GM23338 (cell line): ENCODE measurements around the gene CGB1. TPM values are rescaled to one million over a fixed set of nuclear protein-coding genes. Genes with fewer than 3 reads are reported as not detected.
A peak's percentile ranks its signal among the peaks of the same experiment; 100 is the strongest.

ENCODE experiments used
- ATAC-seq: fragments of 200-7000 bp; cut with Tn5 transposase; 3 replicates; pipeline ENCODE4 v1.9.1; 2020
- DNase-seq: peaks from one replicate; pipeline ENCODE4 v3.0.0-alpha.2; 2015; ENCODE audit warnings: low spot score
- H2AFZ ChIP-seq: fragments of 200-600 bp; sonication (generic); 2 replicates; pipeline ENCODE4 v1.8.0; 2016; ENCODE audit warnings: antibody characterized with exemption, mild to moderate bottlenecking, moderate library complexity
- H3F3A ChIP-seq: fragments of 200-600 bp; sonication (generic); replicated peaks from 2 replicates; pipeline ENCODE4 v1.8.0; 2017; ENCODE audit warnings: antibody characterized with exemption, mixed run types, low read depth
- H3K27ac ChIP-seq: fragments of 200-600 bp; sonication (generic); 2 replicates; pipeline ENCODE4 v1.6.1; 2016; ENCODE audit warnings: low read depth
- H3K27me3 ChIP-seq: fragments of 200-600 bp; sonication (generic); 2 replicates; pipeline ENCODE4 v1.8.0; 2016; ENCODE audit warnings: mild to moderate bottlenecking, mixed run types, moderate library complexity; ENCODE audit not compliant: insufficient read depth
- H3K36me3 ChIP-seq: fragments of 200-600 bp; sonication (generic); 2 replicates; pipeline ENCODE4 v1.8.0; 2016; ENCODE audit warnings: mild to moderate bottlenecking; ENCODE audit not compliant: insufficient read depth
- H3K4me1 ChIP-seq: fragments of 200-600 bp; sonication (generic); 2 replicates; pipeline ENCODE4 v1.8.0; 2016; ENCODE audit warnings: mild to moderate bottlenecking, moderate library complexity; ENCODE audit not compliant: insufficient read depth
- H3K4me2 ChIP-seq: fragments of 200-600 bp; sonication (generic); 2 replicates; pipeline ENCODE4 v1.7.1; 2017; ENCODE audit warnings: mixed run types
- H3K4me3 ChIP-seq: fragments of 200-600 bp; sonication (generic); 2 replicates; pipeline ENCODE4 v1.6.1; 2016; ENCODE audit warnings: mixed run types
- H3K79me2 ChIP-seq: fragments of 200-600 bp; sonication (generic); replicated peaks from 2 replicates; pipeline ENCODE4 v1.8.0; 2017; ENCODE audit warnings: mild to moderate bottlenecking; ENCODE audit not compliant: insufficient read depth
- H3K9me2 ChIP-seq: fragments of 200-600 bp; sonication (generic); 2 replicates; pipeline ENCODE4 v1.8.0; 2017; ENCODE audit not compliant: insufficient read depth
- H4K20me1 ChIP-seq: fragments of 200-600 bp; sonication (generic); replicated peaks from 2 replicates; pipeline ENCODE4 v1.8.0; 2017; ENCODE audit warnings: mild to moderate bottlenecking; ENCODE audit not compliant: insufficient read depth
- H3K27ac Mint-ChIP-seq: 2 replicates; pipeline ENCODE4 v1.8.0; 2020; ENCODE audit warnings: inconsistent platforms, mild to moderate bottlenecking, moderate library complexity, mixed read lengths
- H3K27me3 Mint-ChIP-seq: 3 replicates; pipeline ENCODE4 v1.8.0; 2022; ENCODE audit warnings: low read depth, mild to moderate bottlenecking, moderate library complexity, mixed read lengths, inconsistent platforms; ENCODE audit not compliant: insufficient read depth, poor library complexity
- H3K36me3 Mint-ChIP-seq: 3 replicates; pipeline ENCODE4 v1.8.0; 2021; ENCODE audit warnings: low read depth, mild to moderate bottlenecking, inconsistent platforms, moderate library complexity, mixed read lengths
- H3K4me1 Mint-ChIP-seq: 3 replicates; pipeline ENCODE4 v1.8.0; 2020; ENCODE audit warnings: mild to moderate bottlenecking, inconsistent platforms, mixed read lengths
- H3K4me3 Mint-ChIP-seq: 3 replicates; pipeline ENCODE4 v1.8.0; 2021; ENCODE audit warnings: moderate library complexity, mild to moderate bottlenecking, inconsistent platforms, mixed read lengths
- H3K9me3 Mint-ChIP-seq: 3 replicates; pipeline ENCODE4 v1.8.0; 2020; ENCODE audit warnings: moderate library complexity, mild to moderate bottlenecking, inconsistent platforms, mixed read lengths
- CREB1 ChIP-seq: fragments of 250-450 bp; sonication (Bioruptor Pico); IDR thresholded peaks from 2 replicates; pipeline ENCODE4 v1.5.0; 2020; ENCODE audit warnings: low read depth, mild to moderate bottlenecking, moderate library complexity
- CTCF ChIP-seq, 2 experiments: fragments of 200-600 bp in 1 of 2; sonication (generic) in 1 of 2; conservative IDR thresholded peaks; 2 replicates each; pipeline versions ENCODE4 v1.5.1 to v1.6.1; 2016 to 2017; ENCODE audit warnings: antibody characterized with exemption in 2 of 2, low read depth in 2 of 2, mild to moderate bottlenecking in 2 of 2, moderate library complexity in 1 of 2
- ETS1 ChIP-seq: IDR thresholded peaks from 2 replicates; pipeline ENCODE4 v1.6.1; 2016; ENCODE audit warnings: antibody characterized with exemption
- EZH2 ChIP-seq: fragments of 200-600 bp; sonication (generic); IDR thresholded peaks from one replicate; pipeline ENCODE4 v1.8.0; 2017; ENCODE audit warnings: antibody characterized with exemption, mild to moderate bottlenecking, low read depth; ENCODE audit not compliant: unreplicated experiment
- EZH2phosphoT487 ChIP-seq: fragments of 200-600 bp; sonication (generic); IDR thresholded peaks from one replicate; pipeline ENCODE4 v1.8.1; 2018; ENCODE audit warnings: antibody characterized with exemption; ENCODE audit not compliant: unreplicated experiment
- JUNB ChIP-seq: IDR thresholded peaks from one replicate; pipeline ENCODE4 v1.6.1; 2016; ENCODE audit warnings: antibody characterized with exemption; ENCODE audit not compliant: unreplicated experiment
- NANOG ChIP-seq: IDR thresholded peaks from 2 replicates; pipeline ENCODE4 v1.6.1; 2016; ENCODE audit warnings: antibody characterized with exemption, borderline replicate concordance
- POLR2AphosphoS5 ChIP-seq: IDR thresholded peaks from 2 replicates; pipeline ENCODE4 v1.6.1; 2016; ENCODE audit warnings: antibody characterized with exemption, low read depth
- STAT1 ChIP-seq: IDR thresholded peaks from one replicate; pipeline ENCODE4 v1.6.1; 2016; ENCODE audit warnings: antibody characterized with exemption; ENCODE audit not compliant: unreplicated experiment
- ZNF114 ChIP-seq: fragments of 250-450 bp; sonication (Bioruptor Pico); IDR thresholded peaks from 2 replicates; pipeline ENCODE4 v1.5.0; 2020; ENCODE audit warnings: mild to moderate bottlenecking, moderate library complexity
- ZNF331 ChIP-seq: fragments of 250-450 bp; sonication (Bioruptor Pico); IDR thresholded peaks from 2 replicates; pipeline ENCODE4 v1.5.0; 2020; ENCODE audit warnings: low read depth, mild to moderate bottlenecking, moderate library complexity
- ZNF462 ChIP-seq: fragments of 250-450 bp; sonication (Bioruptor Pico); IDR thresholded peaks from 2 replicates; pipeline ENCODE4 v1.5.0; 2020; ENCODE audit warnings: mild to moderate bottlenecking, moderate library complexity
- polyA plus RNA-seq: library from polyadenylated mRNA; unstranded; fragments of >200 nt; fragmentation: Nextera tagmentation; extraction: Ambion mirVana; gene quantifications from 2 replicates; pipeline ENCODE4 v1.2.1, GENCODE V29; 2016
- total RNA-seq: library from RNA; depleted of rRNA; stranded (reverse); fragments of >200 nt; shearing (Covaris generic); gene quantifications from 2 replicates; pipeline ENCODE4 v1.2.3, GENCODE V29; 2014
- TF ChIP-seq, protein P1 (sequence below): IDR thresholded peaks from one replicate; pipeline ENCODE4 v1.6.1; 2018; ENCODE audit warnings: antibody characterized with exemption; ENCODE audit not compliant: unreplicated experiment

CGB1 gene
- total and polyA plus RNA-seq, 2 experiments from 2014 or later, result 0.52 TPM; not detected in 1

GRCh38 chr19:48992581-48993174 is 44.0 kb downstream of the CGB1 start:
- TF ChIP-seq ZNF462 (CRISPR knock-in tag) (no peak), ETS1 (no peak), CTCF (conservative IDR thresholded peaks at IDR 0.05; ENCODE audit: low read depth in 2 of 2) (no peak), CREB1 (CRISPR knock-in tag) (no peak), EZH2phosphoT487 (no peak), JUNB (no peak), ZNF331 (CRISPR knock-in tag) (no peak), STAT1 (no peak), EZH2 (no peak), NANOG (no peak), POLR2AphosphoS5 (no peak), ZNF114 (CRISPR knock-in tag) (no peak)
- TF ChIP-seq, protein P1, sequence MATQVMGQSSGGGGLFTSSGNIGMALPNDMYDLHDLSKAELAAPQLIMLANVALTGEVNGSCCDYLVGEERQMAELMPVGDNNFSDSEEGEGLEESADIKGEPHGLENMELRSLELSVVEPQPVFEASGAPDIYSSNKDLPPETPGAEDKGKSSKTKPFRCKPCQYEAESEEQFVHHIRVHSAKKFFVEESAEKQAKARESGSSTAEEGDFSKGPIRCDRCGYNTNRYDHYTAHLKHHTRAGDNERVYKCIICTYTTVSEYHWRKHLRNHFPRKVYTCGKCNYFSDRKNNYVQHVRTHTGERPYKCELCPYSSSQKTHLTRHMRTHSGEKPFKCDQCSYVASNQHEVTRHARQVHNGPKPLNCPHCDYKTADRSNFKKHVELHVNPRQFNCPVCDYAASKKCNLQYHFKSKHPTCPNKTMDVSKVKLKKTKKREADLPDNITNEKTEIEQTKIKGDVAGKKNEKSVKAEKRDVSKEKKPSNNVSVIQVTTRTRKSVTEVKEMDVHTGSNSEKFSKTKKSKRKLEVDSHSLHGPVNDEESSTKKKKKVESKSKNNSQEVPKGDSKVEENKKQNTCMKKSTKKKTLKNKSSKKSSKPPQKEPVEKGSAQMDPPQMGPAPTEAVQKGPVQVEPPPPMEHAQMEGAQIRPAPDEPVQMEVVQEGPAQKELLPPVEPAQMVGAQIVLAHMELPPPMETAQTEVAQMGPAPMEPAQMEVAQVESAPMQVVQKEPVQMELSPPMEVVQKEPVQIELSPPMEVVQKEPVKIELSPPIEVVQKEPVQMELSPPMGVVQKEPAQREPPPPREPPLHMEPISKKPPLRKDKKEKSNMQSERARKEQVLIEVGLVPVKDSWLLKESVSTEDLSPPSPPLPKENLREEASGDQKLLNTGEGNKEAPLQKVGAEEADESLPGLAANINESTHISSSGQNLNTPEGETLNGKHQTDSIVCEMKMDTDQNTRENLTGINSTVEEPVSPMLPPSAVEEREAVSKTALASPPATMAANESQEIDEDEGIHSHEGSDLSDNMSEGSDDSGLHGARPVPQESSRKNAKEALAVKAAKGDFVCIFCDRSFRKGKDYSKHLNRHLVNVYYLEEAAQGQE, result no peak
- Histone ChIP-seq H3K36me3 (peaks cover 6% of the 10 kb centered on the region), H3K27ac (peak overlapping the region; percentile 81), H3K4me3 (peak overlapping the region; percentile 100), H4K20me1 (peaks cover 6% of the 10 kb centered on the region), H3K27me3 (no peaks in the 10 kb centered on the region), H3K9me2 (no peaks in the 10 kb centered on the region), H3K4me1 (peaks cover 13% of the 10 kb centered on the region; the same call in 1 of the 2 replicates), H2AFZ (peak overlapping the region; percentile 92), H3F3A (0 out of 2 replicates have a peak, but pooled peaks cover 3% of the 10 kb centered on the region), H3K79me2 (peaks cover 54% of the 10 kb centered on the region), H3K4me2 (peak overlapping the region; percentile 98)
- peak; percentile 51 for DNase-seq
- Mint-ChIP-seq H3K27ac (peak overlapping the region; percentile 97), H3K9me3 (no peaks in the 10 kb centered on the region), H3K27me3 (peaks cover 15% of the 10 kb centered on the region), H3K4me3 (peak overlapping the region; percentile 96), H3K4me1 (peaks cover 25% of the 10 kb centered on the region), H3K36me3 (peaks cover 30% of the 10 kb centered on the region)
- peak; percentile 9 for ATAC-seq
